Transverse colon (tissue), 4 donors: ENCODE measurements around the gene VPS11. TPM values are rescaled to one million over a fixed set of nuclear protein-coding genes. Genes with fewer than 3 reads are reported as not detected.
A peak's percentile ranks its signal among the peaks of the same experiment; 100 is the strongest.

Source experiments
- DNase-seq: peaks from one replicate; pipeline ENCODE4 v3.0.0-alpha.2; 2019
- H3K27ac ChIP-seq, 4 donors: fragments of 200-600 bp; sonication (generic); 2 replicates each; pipeline ENCODE4 v1.5.1; 2016 to 2018; ENCODE audit warnings: inconsistent platforms in 4 of 4
- H3K27me3 ChIP-seq: fragments of 200-600 bp; sonication (generic); 2 replicates; pipeline ENCODE4 v1.5.1; 2017; ENCODE audit warnings: inconsistent platforms
- H3K36me3 ChIP-seq, 4 donors: fragments of 200-600 bp; sonication (generic); 2 replicates each; pipeline ENCODE4 v1.5.1; 2017 to 2019; ENCODE audit warnings: inconsistent platforms in 4 of 4
- H3K4me1 ChIP-seq, 4 donors: fragments of 200-600 bp; sonication (generic); 2 replicates each; pipeline ENCODE4 v1.5.1; 2017 to 2020; ENCODE audit warnings: inconsistent platforms in 4 of 4
- H3K4me3 ChIP-seq, 4 donors: fragments of 200-600 bp; sonication (generic); 1 replicate in 1 of 4; 2 replicates in 3 of 4; pipeline versions ENCODE4 v1.5.1 to v1.6.1; 2017 to 2019; ENCODE audit warnings: inconsistent platforms in 4 of 4
- H3K9me3 ChIP-seq, 2 donors: fragments of 200-600 bp; sonication (generic); 2 replicates each; pipeline ENCODE4 v1.5.1; 2017 to 2019; ENCODE audit warnings: inconsistent platforms in 2 of 2
- CTCF ChIP-seq, 5 experiments: fragments of 200-600 bp in 3 of 5; fragments of 450-650 bp in 2 of 5; sonication (generic) in 3 of 5; IDR thresholded peaks; 1 replicate in 2 of 5; 2 replicates in 3 of 5; pipeline ENCODE4 v1.5.1; 2016 to 2017; ENCODE audit warnings: antibody characterized with exemption in 5 of 5, inconsistent platforms in 3 of 5, mild to moderate bottlenecking in 2 of 5, moderate library complexity in 1 of 5
- EP300 ChIP-seq: sonication (generic); formaldehyde crosslinking; IDR thresholded peaks from one replicate; pipeline ENCODE4 v1.6.1; 2017; ENCODE audit warnings: antibody characterized with exemption, low read depth
- POLR2A ChIP-seq: fragments of 450-650 bp; IDR thresholded peaks from one replicate; pipeline ENCODE4 v1.6.1; 2016; ENCODE audit warnings: antibody characterized with exemption, mild to moderate bottlenecking, moderate library complexity
- POLR2AphosphoS5 ChIP-seq, 3 donors: sonication (generic); formaldehyde crosslinking; IDR thresholded peaks; one replicate each; pipeline ENCODE4 v1.6.1; 2016; ENCODE audit warnings: antibody characterized with exemption in 3 of 3
- WGBS, 2 donors: methylation state at CpG; one replicate each; pipeline ENCODE4 v1.1.5; 2018; ENCODE audit warnings: low coverage in 1 of 2; 5-methylcytosine and 5-hydroxymethylcytosine counted together
- in situ Hi-C, 4 donors: fragments of 200-750 bp; cut with MboI; loops; one replicate each; pipeline versions ENCODE4 v1.15.0 to v1.15.1; 2017; ENCODE audit warnings: low sequenced_read_pairs in 3 of 4, low pct_ligation_motif_present in 1 of 4, low pct_unique_long_range_greater_than_20kb in 1 of 4
- intact Hi-C: fragments of 100-400 bp; cut with DNase I; formaldehyde crosslinking; loops from one replicate; pipeline ENCODE4 v1.15.1; 2023; ENCODE audit warnings: low total_unique reads
- total RNA-seq, 4 donors: library from RNA; depleted of rRNA; stranded (reverse); fragments of >200 nt; gene quantifications; one replicate each; pipeline ENCODE4 v1.1.0, GENCODE V29; 2016

VPS11 gene
- 100 to 1,000 TPM in 1 of 4 donors, 10 to 100 TPM in 3; 19.8 to 122 (median 31.2) TPM for total RNA-seq

GRCh38 chr11:119067371-119068222 lies at the start of gene VPS11:
TSS of gene VPS11 (plus strand) at chr11:119067818. CDS start at chr11:119067824, 6 bp downstream.
- Histone ChIP-seq H3K9me3 (no peaks in the 10 kb centered on the region), H3K36me3 (peaks cover 0 to 27% (median 11%) of the 10 kb centered on the region in 4 donors), H3K27me3 (no peaks in the 10 kb centered on the region), H3K27ac (peak within 1 kb of the TSS; percentile 88 to 97 (median 90)), H3K4me1 (peaks cover 14 to 35% (median 22%) of the 10 kb centered on the region in 4 donors), H3K4me3 (peak within 1 kb of the TSS; percentile 80 to 99 (median 90))
- TF ChIP-seq POLR2AphosphoS5 (IDR thresholded peaks at IDR 0.05), result peak; percentile 80 to 89 (median 89)
- peak; percentile 2 for TF ChIP-seq EP300
- TF ChIP-seq POLR2A, result peak; percentile 78
- TF ChIP-seq CTCF (IDR thresholded peaks at IDR 0.05), result peak in 1 of 5 experiments; percentile 4
- DNase-seq, result peak; percentile 99
- in situ Hi-C loops, result no loop called here
- WGBS, 2 donors, result 0 to 1% methylated on average over 7 to 49 of the region's 49 CpGs
- intact Hi-C loops, result no loop called here

- H3K27me3 ChIP-seq, result no peaks in the 10 kb centered on the region
- DNase-seq, result peak; percentile 96
- peaks cover 27 to 61% (median 50%) of the 10 kb centered on the region in 4 donors for H3K4me1 ChIP-seq
- WGBS, 2 donors, result 1% methylated on average over 58 of the region's 63 CpGs; no CpG with 5 or more reads in 1 of the 2 donors
- H3K27ac ChIP-seq, result peak within 1 kb of the TSS; percentile 88 to 96 (median 95)
- H3K36me3 ChIP-seq, result peaks cover 0 to 29% (median 14%) of the 10 kb centered on the region in 4 donors
- in situ Hi-C loops, result no loop called here
- intact Hi-C loops, result no loop called here
- H3K9me3 ChIP-seq, result no peaks in the 10 kb centered on the region
- no peak for TF ChIP-seq CTCF (IDR thresholded peaks at IDR 0.05)
- peak; percentile 83 for TF ChIP-seq POLR2A
- peak; percentile 89 to 91 (median 89) for TF ChIP-seq POLR2AphosphoS5 (IDR thresholded peaks at IDR 0.05)
- no peak for TF ChIP-seq EP300
- peak within 1 kb of the TSS; percentile 62 to 99 (median 86) for H3K4me3 ChIP-seq
Measured at GRCh38 chr11:119018074-119018938, 49.3 kb upstream of the VPS11 start, which contains the start of the genes RPS25 and TRAPPC4. TSS of gene RPS25 (minus strand) at chr11:119018343. CDS start at chr11:119018284, 59 bp downstream. TSS of gene TRAPPC4 (plus strand) at chr11:119018766. CDS start at chr11:119018796, 30 bp downstream.

GRCh38 chr11:119019996-119020395 lies 47.6 kb upstream of the VPS11 start:
- DNase-seq, result no peak
- in situ Hi-C loops, result no loop called here

More at GRCh38 chr11:119019996-119020395, 47.6 kb upstream of the VPS11 start:
- TF ChIP-seq POLR2A (no peak), POLR2AphosphoS5 (IDR thresholded peaks at IDR 0.05) (no peak), EP300 (no peak), CTCF (IDR thresholded peaks at IDR 0.05) (no peak)
- Histone ChIP-seq H3K9me3 (no peaks in the 10 kb centered on the region), H3K4me1 (peaks cover 27 to 71% (median 54%) of the 10 kb centered on the region in 4 donors), H3K27me3 (no peaks in the 10 kb centered on the region), H3K27ac (peak overlapping the region; percentile 88 to 96 (median 95)), H3K36me3 (peaks cover 0 to 24% (median 8%) of the 10 kb centered on the region in 4 donors), H3K4me3 (peak overlapping the region in 3 of 4 donors; percentile 85 to 99 (median 88))
- intact Hi-C loops, result no loop called here
- WGBS, 2 donors, result 25 to 29% methylated on average over 1 to 2 of the region's 2 CpGs
